Activated CD4-positive, alpha-beta T cell treated with anti-CD3 and anti-CD28 coated beads, Interleukin-2, amount 50 U/mL, for 48 hours (primary cell): ENCODE data around the gene MNS1.
"Not testable (repeated sequence)": the region's sequence is repeated elsewhere in the genome, so short reads cannot be mapped to it uniquely, and the experiment has no call there.

Experiments used
- DNase-seq, 2 experiments: peaks; one replicate each; pipeline ENCODE4 v3.0.0-alpha.2; 2020

MNS1 gene

DNA sequence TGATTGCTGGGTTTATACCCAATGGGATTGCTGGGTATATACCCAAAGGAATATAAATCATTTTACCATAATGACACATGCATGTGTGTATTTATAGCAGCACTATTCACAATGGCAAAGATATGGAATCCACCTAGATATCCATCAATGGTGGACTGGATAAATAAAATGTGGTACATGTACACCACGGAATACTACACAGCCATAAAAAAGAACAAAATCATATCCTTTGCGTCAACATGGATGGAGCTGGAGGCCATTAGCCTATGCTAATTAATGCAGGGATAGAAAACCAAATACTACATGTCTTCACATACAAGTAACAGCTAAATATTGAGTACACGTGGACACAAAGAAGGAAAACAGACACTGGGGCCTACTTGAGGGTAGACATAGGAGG is 22.6 kb downstream of the MNS1 start:
- DNase-seq: no peak

DNA sequence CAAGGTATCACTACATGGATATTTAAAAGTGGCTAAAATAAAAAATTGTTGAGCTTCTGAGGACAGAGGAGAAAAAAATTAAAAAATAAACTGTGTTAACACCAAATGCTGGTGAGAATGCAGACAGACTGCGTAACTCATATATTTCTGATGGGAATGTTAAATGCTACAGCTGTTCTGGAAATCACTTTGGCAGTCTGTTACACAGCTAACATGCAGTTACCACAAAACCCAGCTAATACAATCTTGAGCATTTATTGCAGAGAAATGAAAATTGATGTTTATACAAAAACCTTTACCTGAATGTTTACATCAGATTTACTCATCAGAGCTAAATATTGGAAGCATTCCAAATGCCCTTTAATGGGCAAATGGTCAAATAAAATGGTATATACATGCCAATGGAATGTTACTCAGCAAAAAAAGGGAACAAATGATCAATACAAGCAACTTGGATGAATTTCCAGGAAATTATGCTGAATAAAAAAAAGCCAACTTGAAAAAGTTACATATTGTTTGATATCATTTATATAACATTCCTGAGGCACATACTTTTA is 24.6 kb downstream of the MNS1 start:
- DNase-seq: no peak

DNA sequence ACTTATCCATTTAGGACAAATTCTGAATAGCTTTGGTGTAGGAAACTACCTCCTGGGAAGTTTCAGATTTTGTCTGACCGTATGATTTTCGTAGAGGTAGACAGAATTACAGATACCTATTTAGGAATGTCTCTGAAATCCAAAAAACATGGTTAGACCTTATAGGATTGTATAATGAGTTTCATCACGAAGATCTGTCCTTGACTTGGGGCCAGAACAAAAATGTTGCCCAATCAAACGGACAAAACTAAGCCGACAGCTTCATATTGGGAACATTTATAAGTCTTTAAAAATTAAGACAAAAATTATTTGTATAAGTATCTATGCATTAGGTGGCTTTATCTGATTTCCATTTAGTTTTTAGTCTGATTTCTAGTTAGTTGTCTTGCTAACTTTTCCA is 32.6 kb downstream of the MNS1 start:
- DNase-seq: no peak

DNA sequence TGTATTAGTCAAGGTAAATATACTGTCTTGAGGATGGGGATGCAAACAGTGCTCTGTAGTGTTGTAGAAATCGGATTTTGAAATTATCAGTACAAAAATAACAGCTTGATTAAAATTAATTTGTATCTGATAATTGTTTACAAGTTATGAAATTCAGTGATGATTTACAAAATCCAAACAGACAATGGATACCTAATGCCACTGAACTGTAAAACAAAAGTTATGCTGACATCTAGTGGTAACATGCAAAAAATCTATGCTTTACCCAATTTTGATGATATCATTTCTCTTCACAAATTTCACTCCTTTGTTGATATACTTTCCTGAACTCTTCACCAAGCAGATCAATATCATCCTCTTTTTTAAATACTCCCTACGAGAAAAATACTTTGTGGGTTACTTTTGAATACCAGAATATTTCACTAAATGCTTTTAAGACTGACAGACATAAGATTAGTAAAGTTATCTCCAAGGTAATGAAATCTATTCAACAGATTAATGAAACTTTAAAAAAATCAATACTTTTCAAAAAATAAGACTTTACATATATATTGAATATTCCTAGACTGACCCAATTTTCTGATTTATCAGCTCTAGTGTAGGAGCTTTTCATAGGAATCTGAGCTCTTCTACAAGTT is 36.0 kb downstream of the MNS1 start:
- DNase-seq: no peak

DNA sequence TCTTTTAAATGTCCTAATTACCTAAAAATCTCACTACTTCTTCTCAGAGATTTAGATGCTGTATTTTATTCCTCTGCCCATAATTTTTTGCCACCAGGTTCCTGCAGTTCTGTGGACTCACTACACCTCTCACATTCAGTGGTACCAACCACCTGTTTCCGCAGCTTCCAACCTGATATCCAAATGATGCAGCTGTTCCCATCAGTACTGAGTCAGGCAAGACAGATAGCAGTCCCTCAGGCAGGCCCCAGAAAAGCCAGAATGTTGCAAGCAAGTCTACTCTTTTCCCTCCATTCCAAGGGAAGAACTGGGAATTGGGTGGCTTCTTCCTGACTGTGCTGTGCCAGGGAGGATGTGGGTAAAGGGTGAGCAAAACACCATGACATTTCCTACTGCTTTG is 39.0 kb downstream of the MNS1 start:
- no peak for DNase-seq

DNA sequence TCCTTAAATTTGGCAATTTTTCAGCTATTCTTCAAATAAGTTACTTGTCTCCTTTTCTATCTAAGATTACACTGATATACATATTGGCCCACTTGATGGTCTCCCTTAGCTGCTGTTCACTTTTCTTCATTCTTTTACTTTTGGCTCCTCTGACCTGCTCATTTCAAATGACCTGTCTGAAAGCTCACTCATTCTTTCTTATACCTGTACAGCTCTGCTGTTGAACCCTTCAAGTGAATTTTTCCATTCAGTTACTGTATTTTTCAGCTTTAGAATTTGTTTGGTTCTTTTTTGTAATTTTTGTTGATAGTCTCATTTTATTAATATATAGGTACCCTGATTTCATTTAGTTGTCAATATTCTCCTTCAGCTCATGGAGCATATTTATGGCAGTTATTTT is 39.7 kb downstream of the MNS1 start:
- no peak for DNase-seq

DNA sequence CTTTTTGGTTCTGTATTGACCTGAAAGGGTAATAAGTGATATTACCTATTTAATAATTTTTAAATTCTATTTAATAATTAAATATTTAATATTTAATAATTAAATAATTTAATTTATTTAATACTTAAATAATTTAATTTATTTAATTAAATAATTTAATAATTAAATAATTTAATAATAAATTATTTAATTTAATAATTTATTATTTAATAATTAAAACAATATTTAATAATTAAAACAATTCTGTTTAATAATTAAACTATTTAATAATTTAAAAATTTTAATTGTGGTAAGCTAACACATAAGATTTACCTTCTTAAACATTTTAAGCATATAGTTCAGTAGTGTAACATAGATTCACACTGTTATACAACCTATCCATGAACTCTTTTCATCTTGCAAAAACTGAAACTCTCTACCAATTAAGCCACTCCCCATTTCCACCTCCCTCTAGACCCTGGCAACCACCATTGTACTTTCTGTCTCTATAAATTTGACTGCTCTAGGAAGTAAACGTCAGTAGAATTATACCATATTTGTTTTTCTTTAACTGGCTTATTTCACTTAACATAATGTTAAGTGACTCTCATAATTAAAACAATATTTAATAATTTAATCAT is 51.7 kb downstream of the MNS1 start:
- DNase-seq: not testable (repeated sequence)

DNA sequence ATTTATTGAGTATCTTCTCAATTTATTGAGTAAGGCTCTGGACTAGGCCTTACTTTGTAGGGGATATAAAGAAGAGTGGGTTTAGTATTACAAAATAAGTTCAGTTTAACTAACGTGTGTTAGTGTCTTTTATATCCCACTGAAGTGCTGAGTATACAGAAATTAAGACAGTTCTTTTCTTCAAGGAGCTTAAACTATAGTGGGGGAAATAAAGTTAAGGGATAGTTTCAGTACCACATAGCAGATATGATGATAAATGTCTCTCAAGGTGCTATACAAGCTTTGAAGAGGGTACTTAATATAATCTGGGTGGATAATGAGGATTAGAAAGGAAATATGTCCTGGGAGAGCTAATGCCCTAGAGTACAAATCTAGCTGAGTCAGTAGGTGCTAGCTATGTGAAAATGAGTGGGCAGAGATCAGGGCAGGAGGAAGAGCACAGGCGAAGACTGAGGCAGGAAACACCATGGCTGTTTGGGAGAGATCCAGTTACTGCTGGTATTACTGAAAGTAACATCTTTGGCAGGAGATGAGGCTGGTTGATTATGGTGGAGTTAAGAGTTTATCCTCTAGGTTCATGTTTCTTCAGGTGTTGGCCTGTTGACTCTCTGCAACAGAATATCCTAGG is 53.7 kb downstream of the MNS1 start:
- DNase-seq: no peak

DNA sequence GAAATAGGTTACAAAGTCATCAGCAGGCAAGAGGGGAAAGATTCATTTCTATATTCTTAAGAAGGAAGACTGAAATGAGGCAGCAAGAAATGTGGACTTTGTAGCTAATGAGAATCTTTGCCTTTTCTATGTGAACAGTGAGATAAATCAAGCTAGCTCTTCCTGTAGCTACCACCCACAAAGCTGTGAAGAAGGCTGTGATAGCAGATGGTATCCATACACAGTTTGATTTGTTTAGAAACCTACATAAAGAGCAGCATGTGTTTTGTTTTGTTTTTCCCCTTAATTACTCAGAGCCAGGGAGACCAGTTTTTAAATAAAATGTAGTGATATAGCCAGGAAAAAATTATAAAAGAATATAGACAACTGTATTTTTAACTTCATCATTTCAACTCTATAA is 54.2 kb downstream of the MNS1 start:
- no peak for DNase-seq

DNA sequence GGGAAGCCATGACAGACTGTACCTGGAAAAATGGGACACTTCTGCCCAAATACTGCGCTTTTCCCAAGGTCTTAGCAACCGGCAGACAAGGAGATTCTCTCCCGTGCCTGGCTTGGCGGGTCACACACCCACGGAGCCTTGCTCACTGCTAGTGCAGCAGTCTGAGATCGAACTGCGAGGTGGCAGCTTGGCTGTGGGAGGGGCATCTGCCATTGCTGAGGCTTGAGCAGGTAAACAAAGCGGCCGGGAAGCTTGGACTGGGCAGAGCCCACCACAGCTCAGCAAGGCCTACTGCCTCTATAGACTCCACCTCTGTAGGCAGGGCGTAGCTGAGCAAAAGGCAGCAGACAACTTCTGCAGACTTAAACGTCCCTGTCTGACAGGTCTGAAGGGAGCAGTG is 65.7 kb downstream of the MNS1 start:
- DNase-seq: not testable (repeated sequence)

DNA sequence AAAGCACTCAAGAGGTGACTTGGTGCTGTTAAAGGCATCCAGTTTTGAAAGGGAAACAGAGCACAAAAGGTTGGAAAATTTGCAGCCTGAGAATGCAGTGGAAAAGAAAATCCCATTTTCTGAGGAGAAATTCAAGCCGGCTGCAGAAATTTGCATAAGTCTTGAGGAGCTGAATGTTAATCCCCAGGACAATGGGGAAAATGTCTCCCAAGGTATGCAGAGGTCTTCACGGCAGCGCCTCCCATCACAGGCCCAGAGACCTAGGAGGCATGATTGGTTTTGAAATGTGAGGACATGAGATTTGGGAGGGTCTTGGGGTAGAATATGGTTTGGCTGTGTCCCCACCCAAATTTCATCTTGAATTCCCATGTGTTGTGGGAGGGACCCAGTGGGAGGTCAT is 67.6 kb downstream of the MNS1 start:
- not testable (repeated sequence) for DNase-seq

DNA sequence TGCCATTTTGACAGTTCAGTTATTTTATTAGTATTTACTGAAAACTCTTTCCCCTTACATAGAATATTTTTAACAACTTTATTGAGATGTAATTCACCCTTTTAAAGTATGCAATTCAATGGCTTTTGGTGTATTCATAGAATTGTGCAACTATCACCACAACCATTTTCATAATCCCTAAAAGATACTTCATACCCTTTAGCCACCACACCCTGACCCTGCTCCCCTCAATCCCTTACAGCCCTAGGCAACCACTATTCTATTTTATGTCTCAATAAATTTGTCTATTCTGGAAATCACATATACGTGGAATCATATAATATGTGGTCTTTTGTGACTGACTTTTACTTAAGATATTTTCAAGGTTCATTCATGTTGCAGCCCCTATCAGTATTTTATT is 70.0 kb downstream of the MNS1 start:
- DNase-seq: no peak

DNA sequence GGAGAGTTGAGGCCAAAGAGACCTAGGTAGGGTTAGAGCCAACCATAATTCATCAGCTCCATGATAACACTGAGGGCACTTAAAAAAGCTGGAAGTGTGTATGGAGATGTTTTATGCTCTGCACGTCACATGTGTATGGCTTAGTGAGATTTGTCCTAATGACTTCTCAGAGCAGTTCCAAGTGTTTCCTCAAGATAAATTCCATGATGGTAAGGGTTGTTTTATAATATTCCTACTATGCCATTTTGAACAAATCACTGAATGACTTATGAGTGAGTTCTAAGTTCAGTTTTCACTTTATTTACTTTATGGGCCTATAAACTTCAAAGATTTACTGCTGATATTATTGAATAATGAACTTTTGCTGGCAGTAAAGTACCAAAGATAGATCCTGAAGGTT is 71.7 kb downstream of the MNS1 start:
- DNase-seq: no peak

DNA sequence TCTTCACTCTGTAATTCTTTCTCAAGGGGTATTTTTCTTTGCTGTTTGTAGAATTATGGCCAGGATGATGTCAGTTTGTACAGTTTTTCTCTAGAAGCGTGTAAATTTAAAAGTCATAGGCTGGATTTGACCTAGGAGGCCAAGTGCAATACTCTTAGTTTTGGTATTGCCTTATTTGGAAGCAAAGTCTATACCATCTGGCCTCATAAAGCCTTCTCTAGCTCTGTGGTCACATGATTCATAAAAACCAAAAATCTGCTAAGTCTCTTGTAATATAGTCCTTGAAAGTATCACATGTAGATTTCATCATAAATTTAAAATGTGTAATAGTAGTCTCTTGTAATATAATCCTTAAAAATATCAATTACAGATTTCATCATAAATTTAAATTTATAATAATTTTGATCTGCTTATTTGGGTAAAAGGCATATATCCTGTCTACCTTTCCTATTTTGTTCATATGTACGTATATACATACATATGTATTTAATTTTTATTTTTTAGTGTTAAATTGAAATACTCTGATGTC is 74.1 kb downstream of the MNS1 start:
- DNase-seq: no peak

DNA sequence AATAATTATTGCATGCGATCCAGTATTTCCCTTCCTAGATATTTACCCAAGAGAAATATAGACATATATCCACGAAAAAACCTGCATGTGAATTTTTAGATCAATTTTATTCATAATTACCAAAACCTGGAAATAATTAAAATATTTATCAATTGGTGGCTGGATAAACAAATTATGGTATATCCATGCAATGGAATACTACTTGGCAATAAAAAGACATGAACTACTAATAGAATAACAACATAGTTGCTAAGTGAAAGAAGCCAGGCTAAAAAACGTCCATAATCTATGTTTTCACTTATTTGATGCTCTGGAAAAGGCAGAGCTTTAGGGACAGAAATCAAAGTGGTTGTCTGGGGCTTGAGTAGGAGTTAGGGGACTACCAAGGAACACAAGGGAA is 79.0 kb downstream of the MNS1 start:
- DNase-seq: no peak

DNA sequence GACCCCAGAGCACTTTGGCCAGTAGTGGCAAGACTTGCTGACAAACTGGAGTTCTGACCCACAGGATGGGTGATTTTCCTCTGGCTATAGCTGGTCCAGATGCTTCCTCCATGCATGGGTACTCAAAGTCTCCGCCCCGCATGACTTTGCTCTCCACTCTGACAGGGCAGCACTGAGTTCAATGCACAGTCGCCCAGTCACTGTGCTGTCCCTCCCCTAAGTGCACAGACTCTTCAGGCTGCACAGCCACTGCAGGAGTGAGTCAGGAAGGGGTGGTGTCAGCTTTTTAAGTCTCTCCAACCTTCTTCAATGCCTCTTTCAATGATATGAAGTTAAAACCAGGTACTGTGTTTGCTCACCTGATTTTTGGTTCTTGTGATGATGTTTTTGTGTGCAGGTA is 81.9 kb downstream of the MNS1 start:
- no peak for DNase-seq
